Activated CD4-positive, alpha-beta T cell treated with anti-CD3 and anti-CD28 coated beads, Interleukin-2, amount 10 ng/mL, durations not matched to agents 24 days and 14 days (primary cell): ENCODE results near the gene ESR2. TPM values are rescaled to one million over a fixed set of nuclear protein-coding genes. Genes with fewer than 3 reads are reported as not detected.
A peak's percentile ranks its signal among the peaks of the same experiment; 100 is the strongest.
"Not testable (repeated sequence)": the region's sequence is repeated elsewhere in the genome, so short reads cannot be mapped to it uniquely, and the experiment has no call there.

Experiments
- DNase-seq: peaks from one replicate; pipeline ENCODE4 v3.0.0; 2022
- H3K27ac Mint-ChIP-seq: one replicate; pipeline ENCODE4 v1.8.0; 2022; ENCODE audit warnings: mild to moderate bottlenecking, mixed read lengths
- H3K27me3 Mint-ChIP-seq: one replicate; pipeline ENCODE4 v1.8.0; 2022; ENCODE audit warnings: mixed read lengths
- H3K36me3 Mint-ChIP-seq: one replicate; pipeline ENCODE4 v1.8.0; 2022; ENCODE audit warnings: low read depth, mild to moderate bottlenecking, mixed read lengths
- H3K4me1 Mint-ChIP-seq: one replicate; pipeline ENCODE4 v1.8.0; 2021; ENCODE audit warnings: mixed read lengths
- H3K4me3 Mint-ChIP-seq: one replicate; pipeline ENCODE4 v1.8.0; 2022; ENCODE audit warnings: mild to moderate bottlenecking, moderate library complexity, mixed read lengths
- H3K9me3 Mint-ChIP-seq: one replicate; pipeline ENCODE4 v1.8.0; 2021; ENCODE audit warnings: mixed read lengths
- intact Hi-C: fragments of 100-400 bp; cut with micrococcal nuclease; formaldehyde crosslinking; loops from one replicate; pipeline ENCODE4 v1.15.1; 2023
- total RNA-seq: library from RNA; stranded (reverse); gene quantifications from 2 replicates; pipeline ENCODE4 v1.2.3, GENCODE V29; 2022

ESR2 gene
- total RNA-seq = not detected in 2 replicates

DNA sequence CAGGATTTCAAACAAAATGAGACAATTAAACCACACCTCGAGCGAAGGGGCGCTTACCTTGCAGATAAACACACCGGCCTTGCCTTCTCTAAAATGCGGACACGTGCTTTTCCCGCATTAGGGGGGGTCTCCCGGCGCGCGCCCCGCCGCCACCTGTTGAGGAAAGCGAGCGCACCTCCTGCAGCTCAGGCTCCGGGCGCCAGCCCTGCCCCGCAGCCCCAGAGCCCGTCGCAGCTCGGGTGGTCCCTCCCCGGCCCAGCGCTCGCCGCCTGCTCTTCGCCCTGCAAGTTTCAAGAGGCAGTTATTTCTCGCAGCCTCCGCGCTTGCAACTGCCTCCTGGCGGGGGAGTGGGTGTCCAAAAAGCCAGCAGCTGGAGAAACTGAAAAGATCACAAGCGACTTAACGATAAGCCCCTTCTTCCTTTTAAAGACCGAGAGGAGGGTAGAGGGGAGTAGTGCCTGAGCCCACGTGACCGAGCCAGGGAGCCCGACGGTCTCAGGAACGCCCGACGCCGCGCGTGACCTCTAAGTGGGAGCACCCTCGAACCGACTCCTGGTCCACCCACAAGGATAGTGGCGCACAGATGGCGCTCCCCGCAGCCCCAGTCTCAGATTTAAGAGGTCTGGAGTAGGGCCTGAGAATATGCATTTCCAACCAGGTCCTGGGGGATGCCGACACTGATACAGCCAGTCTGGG is at the start of gene ESR2:
Gene ESR2 (minus strand): TSS at position 396 of the 696 bp plus-strand sequence. CDS start 11,386 bp downstream, outside the sequence.
- no peaks in the 10 kb centered on the region for H3K36me3 Mint-ChIP-seq
- DNase-seq = peak; percentile 74
- H3K27me3 Mint-ChIP-seq = peaks cover 36% of the 10 kb centered on the region

DNA sequence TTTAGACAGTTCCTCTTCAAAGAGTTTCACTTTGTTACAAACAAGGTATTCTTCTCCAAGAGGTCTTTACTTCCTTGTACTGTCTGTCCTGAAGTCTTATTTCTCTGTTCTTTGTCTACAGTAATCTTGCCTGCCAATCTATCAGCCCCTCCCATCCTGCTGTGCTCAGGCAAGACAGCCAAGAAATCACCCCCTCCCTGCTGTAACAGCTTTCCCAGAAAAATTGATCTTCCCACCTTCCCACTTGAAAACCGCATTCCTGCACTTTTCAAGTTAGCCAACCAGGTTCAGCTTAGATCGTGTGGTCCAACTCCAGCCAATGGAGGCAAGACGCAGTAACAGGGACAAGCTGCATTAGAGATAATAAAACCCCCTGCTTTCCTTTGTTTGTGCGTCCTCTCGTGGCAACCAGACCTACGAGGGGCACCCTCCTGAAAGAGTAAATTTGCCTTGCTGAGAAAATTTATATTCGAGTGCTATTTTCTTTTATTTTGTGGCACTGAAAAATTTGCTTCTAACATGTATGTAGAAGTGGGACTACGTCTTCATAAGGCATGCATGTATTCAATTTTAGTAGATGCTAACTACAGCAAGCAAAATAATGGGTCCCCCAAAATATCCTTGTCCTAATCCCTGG is 46.5 kb upstream of the ESR2 start:
- Mint-ChIP-seq H3K4me1 (peaks cover 25% of the 10 kb centered on the region), H3K27ac (no peak overlapping the region), H3K36me3 (peaks cover 3% of the 10 kb centered on the region), H3K9me3 (peaks cover 3% of the 10 kb centered on the region), H3K4me3 (no peak overlapping the region), H3K27me3 (no peaks in the 10 kb centered on the region)
- intact Hi-C loops = loop anchor here (10.0 kb wide), 1 partner anchor 424 kb away; no protein-coding TSS in a partner anchor
- DNase-seq = no peak

More for the DNA sequence above, at the start of gene ESR2:
- Mint-ChIP-seq H3K4me1 (peaks cover 28% of the 10 kb centered on the region), H3K27ac (no peak within 1 kb of the TSS), H3K9me3 (no peaks in the 10 kb centered on the region), H3K4me3 (peak within 1 kb of the TSS; percentile 79)
- intact Hi-C loops = loop anchor here (1.0 to 10.0 kb wide), 6 partner anchors 12 to 283 kb away; no protein-coding TSS in a partner anchor

DNA sequence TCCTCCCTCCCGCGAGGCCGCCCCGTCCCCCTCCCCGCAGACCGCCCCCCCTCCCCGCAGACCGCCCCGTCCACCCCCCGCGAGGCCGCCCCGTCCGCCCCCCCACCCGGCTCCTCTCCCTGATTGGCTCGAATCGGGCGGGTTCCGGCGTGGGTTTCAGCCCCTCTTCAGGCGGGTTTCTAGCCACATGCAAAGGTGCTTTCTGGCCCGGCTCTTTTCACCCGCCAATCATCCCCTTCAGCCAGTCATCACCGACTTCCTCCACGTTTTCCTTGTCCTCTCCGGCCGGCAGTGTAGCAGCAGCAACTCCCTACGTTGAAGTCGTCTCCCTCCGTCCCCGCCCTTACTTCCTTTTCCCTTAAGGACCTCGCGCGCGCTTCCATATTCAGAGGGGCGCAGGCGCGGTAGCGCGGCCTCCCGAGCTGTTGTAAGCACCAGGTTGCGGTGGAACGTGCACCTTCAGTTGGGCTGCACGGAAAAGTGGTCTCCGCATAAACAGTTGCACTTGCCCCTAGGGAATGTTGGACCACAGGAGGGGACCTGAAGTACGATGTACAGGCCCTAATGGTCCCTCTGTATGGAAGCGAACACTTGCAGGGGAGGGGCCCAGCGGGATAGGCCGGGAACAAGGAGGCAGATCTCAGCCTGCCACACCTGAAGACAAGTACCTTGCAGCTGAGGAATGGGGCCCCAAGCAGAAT is 44.6 kb upstream of the ESR2 start:
- intact Hi-C loops = loop anchor here (1.0 to 5.0 kb wide), 3 partner anchors 50 to 476 kb away; partner anchors contain the start of genes MTHFD1 and ZBTB25
- peak overlapping the region; percentile 96 for H3K4me3 Mint-ChIP-seq
- peak overlapping the region; percentile 92 for H3K27ac Mint-ChIP-seq
- no peaks in the 10 kb centered on the region for H3K27me3 Mint-ChIP-seq
- DNase-seq = peak; percentile 96
- peaks cover 3% of the 10 kb centered on the region for H3K36me3 Mint-ChIP-seq
- H3K4me1 Mint-ChIP-seq = peaks cover 23% of the 10 kb centered on the region
- peaks cover 3% of the 10 kb centered on the region for H3K9me3 Mint-ChIP-seq

DNA sequence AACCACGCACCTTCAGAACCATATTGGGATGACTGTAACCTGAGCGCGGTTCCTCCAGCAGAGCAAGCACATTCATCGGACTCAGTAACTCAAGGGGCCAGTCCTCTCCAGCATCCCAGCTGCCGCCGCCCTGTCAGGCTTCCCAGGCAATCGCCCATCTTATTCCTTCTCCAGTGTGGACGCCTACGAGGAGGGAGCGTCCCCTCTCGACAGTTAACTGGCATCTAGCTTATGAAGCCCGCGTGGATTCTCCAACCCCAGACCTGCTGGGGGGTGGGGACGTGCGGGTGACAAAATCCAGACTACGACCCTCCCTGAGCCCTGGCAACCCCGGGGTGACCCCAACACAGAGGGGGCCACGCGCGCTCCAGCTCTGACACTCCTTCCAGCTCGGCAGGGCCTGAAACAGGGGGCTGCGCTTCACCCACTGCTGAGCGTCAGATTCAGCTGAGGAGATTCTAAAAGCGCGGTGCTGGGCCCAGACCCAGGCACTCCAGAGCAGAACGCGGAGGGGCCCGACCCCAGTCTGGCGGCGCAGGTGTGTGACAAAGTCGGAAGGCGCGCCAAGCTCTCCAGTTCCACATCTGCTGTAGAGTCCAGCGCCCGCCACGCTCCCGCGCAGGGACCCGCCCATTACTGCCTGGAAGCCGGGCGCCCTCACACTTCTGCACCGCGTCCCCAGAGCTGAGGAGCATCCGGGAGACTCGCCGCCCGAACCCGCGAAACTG is 43.9 kb upstream of the ESR2 start:
- H3K4me3 Mint-ChIP-seq = peak overlapping the region; percentile 96
- H3K27me3 Mint-ChIP-seq = no peaks in the 10 kb centered on the region
- intact Hi-C loops = loop anchor here (1.0 to 5.0 kb wide), 3 partner anchors 50 to 476 kb away; partner anchors contain the start of genes MTHFD1 and ZBTB25
- H3K9me3 Mint-ChIP-seq = peaks cover 3% of the 10 kb centered on the region
- H3K4me1 Mint-ChIP-seq = peaks cover 23% of the 10 kb centered on the region
- peak overlapping the region; percentile 92 for H3K27ac Mint-ChIP-seq
- peaks cover 3% of the 10 kb centered on the region for H3K36me3 Mint-ChIP-seq
- no peak for DNase-seq

DNA sequence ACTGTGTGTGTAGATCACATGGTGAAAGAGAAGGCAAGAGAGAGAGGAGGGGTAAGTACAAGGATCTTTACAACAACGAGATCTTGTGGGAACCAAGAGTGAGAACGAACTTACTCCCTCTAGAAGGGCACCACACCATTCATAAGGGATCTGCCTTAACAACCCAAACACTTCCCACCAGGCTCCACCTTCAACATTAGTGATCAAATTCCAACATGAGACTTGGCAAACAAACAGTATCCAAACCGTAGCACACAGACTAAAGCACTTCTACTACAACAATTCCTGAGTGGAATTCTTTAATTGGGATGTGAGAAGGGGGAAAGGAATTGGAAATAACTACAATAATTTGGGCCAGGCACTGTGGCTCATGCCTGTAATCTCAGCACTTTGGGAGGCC is 35.0 kb upstream of the ESR2 start:
- Mint-ChIP-seq H3K36me3 (no peaks in the 10 kb centered on the region), H3K27me3 (peaks cover 11% of the 10 kb centered on the region), H3K4me3 (no peak overlapping the region), H3K4me1 (peaks cover 1% of the 10 kb centered on the region), H3K27ac (no peak overlapping the region), H3K9me3 (peaks cover 6% of the 10 kb centered on the region)
- intact Hi-C loops = no loop called here
- DNase-seq = no peak

DNA sequence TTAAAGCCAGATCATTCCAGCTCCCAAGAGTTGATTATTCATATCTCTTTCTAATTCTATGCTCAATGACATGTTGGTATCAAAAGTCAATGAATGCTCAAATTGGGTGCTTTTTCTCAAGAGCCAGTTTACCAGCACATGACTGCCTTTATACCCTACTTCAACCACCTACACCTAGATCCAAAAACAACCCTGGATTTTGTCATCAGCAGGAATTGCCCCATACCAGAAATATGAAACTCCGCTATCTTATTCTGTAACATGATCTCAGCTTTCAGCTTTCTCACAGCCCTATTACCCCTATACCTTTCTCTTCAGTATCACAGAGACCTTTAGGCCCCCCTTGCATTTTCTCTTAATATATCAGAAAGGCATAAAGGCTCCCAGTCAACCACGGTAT is 32.3 kb upstream of the ESR2 start:
- Mint-ChIP-seq H3K9me3 (peaks cover 9% of the 10 kb centered on the region), H3K4me1 (peaks cover 1% of the 10 kb centered on the region), H3K27me3 (peaks cover 20% of the 10 kb centered on the region), H3K27ac (no peak overlapping the region), H3K36me3 (no peaks in the 10 kb centered on the region), H3K4me3 (no peak overlapping the region)
- intact Hi-C loops = no loop called here
- no peak for DNase-seq

DNA sequence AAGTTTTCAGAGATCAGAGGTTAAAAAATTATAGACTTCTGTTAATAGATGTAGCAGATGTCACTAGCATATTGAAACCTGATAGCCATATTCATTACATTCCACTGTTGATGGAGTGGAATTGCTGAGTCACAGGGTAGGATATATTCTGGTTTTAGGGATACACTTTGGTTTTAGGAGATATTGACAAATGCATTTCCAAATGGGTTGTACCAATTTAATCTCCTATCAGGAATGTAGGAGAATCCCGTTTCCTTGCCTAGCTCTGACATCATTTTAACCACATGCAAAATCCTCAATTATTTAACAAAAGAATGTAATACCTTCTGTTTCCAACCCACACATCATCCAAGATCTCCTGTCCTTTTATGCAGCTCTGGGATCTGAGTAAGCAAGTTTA is 30.7 kb upstream of the ESR2 start:
- peaks cover 9% of the 10 kb centered on the region for H3K9me3 Mint-ChIP-seq
- no peaks in the 10 kb centered on the region for H3K36me3 Mint-ChIP-seq
- no peak for DNase-seq
- H3K4me1 Mint-ChIP-seq = peaks cover 1% of the 10 kb centered on the region
- intact Hi-C loops = no loop called here
- H3K27ac Mint-ChIP-seq = no peak overlapping the region
- H3K4me3 Mint-ChIP-seq = no peak overlapping the region
- peaks cover 24% of the 10 kb centered on the region for H3K27me3 Mint-ChIP-seq

DNA sequence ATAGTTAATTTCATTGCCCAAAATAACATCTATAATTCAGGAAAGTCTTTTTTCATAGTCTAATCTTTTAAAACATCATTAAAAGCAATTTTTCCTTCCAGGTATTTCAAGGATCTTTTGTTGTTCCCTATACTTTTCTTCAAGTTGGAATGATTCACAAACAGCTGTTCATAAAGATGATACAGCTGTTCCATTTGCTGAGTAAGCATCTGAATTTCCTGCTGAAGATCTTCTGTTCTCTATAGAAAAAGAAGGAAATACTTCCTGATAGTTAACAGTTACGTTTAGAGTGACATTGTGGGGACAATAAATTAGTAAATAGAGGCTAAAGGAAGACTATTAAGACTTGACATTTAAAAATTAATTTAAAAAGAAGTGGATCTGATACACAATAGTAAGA is 30.3 kb upstream of the ESR2 start:
- Mint-ChIP-seq H3K4me3 (no peak overlapping the region), H3K27ac (no peak overlapping the region), H3K4me1 (peaks cover 1% of the 10 kb centered on the region), H3K27me3 (peaks cover 24% of the 10 kb centered on the region), H3K9me3 (peaks cover 6% of the 10 kb centered on the region), H3K36me3 (no peaks in the 10 kb centered on the region)
- intact Hi-C loops = no loop called here
- DNase-seq = no peak

DNA sequence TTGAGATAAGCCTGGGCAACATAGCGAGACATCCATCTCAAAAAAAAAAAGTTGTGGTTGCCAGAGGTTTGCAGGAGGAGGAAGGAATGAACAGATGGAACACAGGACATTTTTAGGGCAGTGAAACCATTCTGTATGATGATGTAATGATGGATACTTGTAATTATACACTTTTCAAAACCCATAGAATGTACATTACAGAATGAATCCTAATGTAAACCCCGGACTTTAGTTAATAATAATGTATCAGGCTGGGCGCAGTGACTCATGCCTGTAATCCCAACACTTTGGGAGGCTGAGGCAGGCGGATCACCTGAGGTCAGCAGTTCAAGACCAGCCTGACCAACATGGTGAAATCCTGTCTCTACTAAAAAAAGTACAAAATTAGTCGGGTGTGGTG is 26.2 kb upstream of the ESR2 start:
- H3K9me3 Mint-ChIP-seq, H3K36me3 Mint-ChIP-seq, H3K27ac Mint-ChIP-seq, H3K4me3 Mint-ChIP-seq, DNase-seq, intact Hi-C loops, H3K4me1 Mint-ChIP-seq: not testable (repeated sequence)
- H3K27me3 Mint-ChIP-seq = peaks cover 26% of the 10 kb centered on the region

DNA sequence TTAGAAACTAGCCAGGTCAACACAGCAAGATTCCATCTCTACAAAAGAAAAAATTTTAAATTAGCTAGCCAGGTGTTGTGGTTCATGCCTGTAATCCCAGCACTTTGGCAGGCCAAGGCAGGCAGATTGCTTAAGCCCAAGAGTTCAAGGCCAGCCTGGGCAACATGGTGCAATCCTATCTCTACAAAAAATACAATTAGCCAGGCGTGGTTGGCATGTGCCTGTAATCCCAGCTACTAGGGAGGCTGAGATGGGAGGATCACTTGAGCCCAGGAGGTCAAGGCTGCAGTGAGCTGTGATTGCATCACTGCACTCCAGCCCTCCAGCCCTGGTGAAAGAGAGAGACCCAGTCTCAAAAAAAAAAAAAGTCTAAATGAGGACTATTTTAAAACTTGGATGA is 24.5 kb upstream of the ESR2 start:
- H3K36me3 Mint-ChIP-seq, DNase-seq, H3K9me3 Mint-ChIP-seq, H3K4me3 Mint-ChIP-seq, intact Hi-C loops, H3K4me1 Mint-ChIP-seq, H3K27ac Mint-ChIP-seq: not testable (repeated sequence)
- peaks cover 16% of the 10 kb centered on the region for H3K27me3 Mint-ChIP-seq

DNA sequence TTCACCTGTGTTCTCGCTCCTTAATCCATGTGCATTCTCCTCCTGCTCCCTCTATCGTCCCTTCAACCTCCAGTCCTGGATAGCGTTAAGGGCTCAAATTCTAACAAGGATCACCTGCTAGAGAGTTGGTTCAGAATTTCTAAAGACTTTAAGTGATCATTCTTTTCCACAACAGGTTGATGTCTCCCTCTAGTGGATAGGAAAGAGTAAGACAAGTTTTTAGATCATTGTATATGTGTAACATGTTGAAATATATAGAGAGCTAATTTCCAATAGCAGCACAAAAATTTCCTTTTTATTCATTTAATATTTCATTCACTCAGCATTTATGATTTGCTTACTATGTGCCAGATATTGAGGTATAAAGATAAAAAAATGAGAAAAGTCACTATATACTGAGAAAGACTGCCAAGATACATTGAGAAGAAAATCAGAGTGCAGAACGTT is 9.3 kb upstream of the ESR2 start:
- Mint-ChIP-seq H3K4me3 (no peak overlapping the region), H3K4me1 (peaks cover 4% of the 10 kb centered on the region), H3K9me3 (no peaks in the 10 kb centered on the region), H3K27ac (no peak overlapping the region), H3K27me3 (peaks cover 12% of the 10 kb centered on the region), H3K36me3 (no peaks in the 10 kb centered on the region)
- peak; percentile 60 for DNase-seq
- intact Hi-C loops = loop anchor here (2.0 kb wide), 1 partner anchor 505 kb away; no protein-coding TSS in a partner anchor

DNA sequence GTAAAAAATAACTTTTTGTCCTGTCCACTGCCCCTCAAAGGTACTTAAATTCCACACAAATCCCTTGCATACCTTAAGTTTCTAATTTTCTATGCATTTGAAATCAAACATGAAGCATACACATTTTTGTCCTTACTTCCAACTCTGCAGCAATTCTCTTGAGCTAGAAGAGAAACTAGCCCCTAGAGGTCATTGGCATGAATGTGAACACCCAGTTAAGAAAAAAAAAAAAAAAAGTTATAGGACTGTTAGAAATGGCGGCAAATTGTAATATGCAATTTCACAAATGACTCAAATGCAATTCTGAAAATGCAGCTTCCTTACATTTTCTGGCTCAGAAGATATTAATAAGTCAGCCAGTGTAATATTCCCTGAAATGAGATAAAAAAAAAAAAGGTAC is 4.6 kb upstream of the ESR2 start:
- no peaks in the 10 kb centered on the region for H3K9me3 Mint-ChIP-seq
- intact Hi-C loops = loop anchor here (5.0 to 10.0 kb wide), 3 partner anchors 121 to 224 kb away; no protein-coding TSS in a partner anchor
- H3K27me3 Mint-ChIP-seq = peaks cover 27% of the 10 kb centered on the region
- H3K4me1 Mint-ChIP-seq = peaks cover 29% of the 10 kb centered on the region
- DNase-seq = no peak
- no peak overlapping the region for H3K27ac Mint-ChIP-seq
- H3K36me3 Mint-ChIP-seq = no peaks in the 10 kb centered on the region
- H3K4me3 Mint-ChIP-seq = no peak overlapping the region

DNA sequence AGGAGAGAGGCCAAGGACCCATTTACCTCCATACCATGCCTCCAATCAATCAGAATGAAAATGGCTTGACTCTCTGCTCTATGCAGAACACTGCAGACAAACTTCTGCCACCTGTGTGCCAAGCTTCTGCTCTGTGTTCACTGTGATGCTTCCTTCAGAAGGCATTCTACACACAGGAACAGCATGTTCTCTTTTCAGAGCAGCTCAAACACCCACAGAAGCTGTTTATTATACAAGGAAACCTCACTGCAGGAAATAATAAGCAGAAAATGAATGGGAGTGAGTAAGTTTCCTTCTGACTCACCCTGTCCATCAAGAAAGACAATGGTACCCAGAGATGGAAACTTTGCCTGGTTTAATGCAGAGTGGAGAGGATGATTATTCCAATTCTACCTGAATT is 2.4 kb upstream of the ESR2 start:
- H3K27me3 Mint-ChIP-seq = peaks cover 42% of the 10 kb centered on the region
- DNase-seq = no peak
- H3K4me1 Mint-ChIP-seq = peaks cover 30% of the 10 kb centered on the region
- peak overlapping the region; percentile 23 for H3K4me3 Mint-ChIP-seq
- no peaks in the 10 kb centered on the region for H3K36me3 Mint-ChIP-seq
- H3K27ac Mint-ChIP-seq = no peak overlapping the region
- intact Hi-C loops = loop anchor here (5.0 to 10.0 kb wide), 3 partner anchors 119 to 222 kb away; no protein-coding TSS in a partner anchor
- H3K9me3 Mint-ChIP-seq = no peaks in the 10 kb centered on the region
